Right lobe of liver (tissue), 4 donors: ENCODE data around the gene PLEKHG2.

Experiments
- CTCF ChIP-seq, 4 donors: fragments of 200-600 bp in 3 of 4; fragments of 450-650 bp in 1 of 4; IDR thresholded peaks; one replicate each; pipeline versions ENCODE4 v1.5.1 to v1.8.0; 2016 to 2022; ENCODE audit warnings: antibody characterized with exemption in 4 of 4, mild to moderate bottlenecking in 2 of 4
- POLR2A ChIP-seq: fragments of 450-650 bp; IDR thresholded peaks from one replicate; pipeline ENCODE4 v1.6.1; 2017; ENCODE audit warnings: antibody characterized with exemption, mild to moderate bottlenecking
- donor health status: DM: no; HTN: no; CAD: no.
- donor health status: DM: no; HTN: no; CAD: no.
- donor health status: DM: no; HTN: yes; CAD: no.

GRCh38 chr19:39410831-39411080 is 1.7 kb upstream of the PLEKHG2 start:
- TF ChIP-seq CTCF (IDR thresholded peaks at IDR 0.05), result no peak
- no peak for TF ChIP-seq POLR2A
